ENCODE measurements around the gene PXK.

PXK gene

DNA sequence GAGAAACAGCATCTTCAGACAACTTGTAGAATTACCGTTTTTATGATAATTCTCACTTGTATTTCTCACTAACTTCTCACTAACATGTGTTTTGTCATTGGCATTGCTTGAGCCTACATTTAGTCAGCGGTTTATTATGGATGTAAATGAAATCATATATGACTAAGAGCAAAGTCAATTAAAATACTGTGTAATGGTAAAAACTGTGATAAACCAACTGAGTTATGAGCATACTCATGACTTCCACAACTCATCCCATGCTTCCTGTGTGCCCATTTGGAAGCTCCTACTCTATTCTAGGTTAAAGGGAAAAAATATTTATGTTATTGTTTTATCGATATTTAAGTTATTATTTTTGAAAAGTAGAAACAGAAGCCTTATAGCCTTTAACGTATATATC, 12.8 kb downstream of the PXK start:
- POLR2A ChIA-PET (ENCODE audit: low non-redundant PET), result no interaction called here
- no peak overlapping the region for H3K27ac ChIP-seq
- DNase-seq (ENCODE audit: low spot score), result no peak
- TF ChIP-seq CTCF (conservative IDR thresholded peaks at IDR 0.05; ENCODE audit: low read depth), result no peak
- CTCF ChIA-PET, result no interaction called here

GRCh38 chr3:58346368-58346767, 13.7 kb downstream of the PXK start:
- no peak for TF ChIP-seq CTCF (conservative IDR thresholded peaks at IDR 0.05; ENCODE audit: low read depth)
- no peak overlapping the region for H3K27ac ChIP-seq
- POLR2A ChIA-PET (ENCODE audit: low non-redundant PET), result no interaction called here
- DNase-seq (ENCODE audit: low spot score), result no peak
- CTCF ChIA-PET, result no interaction called here

DNA sequence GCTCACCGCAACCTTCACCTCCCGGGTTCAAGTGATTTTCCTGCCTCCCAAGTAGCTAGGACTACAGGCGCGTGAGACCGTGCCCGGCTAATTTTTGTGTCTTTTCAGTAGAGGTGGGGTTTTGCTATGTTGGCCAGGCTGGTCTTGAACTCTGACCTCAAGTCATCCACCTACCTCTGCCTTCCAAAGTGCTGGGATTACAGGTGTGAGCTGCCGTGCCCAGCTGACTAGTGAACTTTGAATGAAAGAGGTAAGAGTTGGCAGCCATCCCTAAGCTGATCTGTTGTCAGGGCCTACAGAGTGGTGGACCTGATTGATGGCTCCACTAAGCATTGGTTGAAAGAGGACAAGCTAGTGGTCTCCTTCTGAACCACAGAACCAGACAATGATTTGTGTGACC, 15.3 kb downstream of the PXK start:
- TF ChIP-seq CTCF (conservative IDR thresholded peaks at IDR 0.05; ENCODE audit: low read depth), result no peak
- DNase-seq (ENCODE audit: low spot score), result no peak
- POLR2A ChIA-PET (ENCODE audit: low non-redundant PET), result no interaction called here
- CTCF ChIA-PET, result no interaction called here
- no peak overlapping the region for H3K27ac ChIP-seq

GRCh38 chr3:58349792-58350626, 17.3 kb downstream of the PXK start:
- ChIA-PET POLR2A (ENCODE audit: low non-redundant PET) (no interaction called here), CTCF (interaction anchor here (0.8 kb wide), 1 partner anchor 29 kb away, joined by 3 read pairs; no protein-coding TSS in a partner anchor)
- H3K27ac ChIP-seq, result no peak overlapping the region
- no peak for TF ChIP-seq CTCF (conservative IDR thresholded peaks at IDR 0.05; ENCODE audit: low read depth)
- DNase-seq (ENCODE audit: low spot score), result no peak

DNA sequence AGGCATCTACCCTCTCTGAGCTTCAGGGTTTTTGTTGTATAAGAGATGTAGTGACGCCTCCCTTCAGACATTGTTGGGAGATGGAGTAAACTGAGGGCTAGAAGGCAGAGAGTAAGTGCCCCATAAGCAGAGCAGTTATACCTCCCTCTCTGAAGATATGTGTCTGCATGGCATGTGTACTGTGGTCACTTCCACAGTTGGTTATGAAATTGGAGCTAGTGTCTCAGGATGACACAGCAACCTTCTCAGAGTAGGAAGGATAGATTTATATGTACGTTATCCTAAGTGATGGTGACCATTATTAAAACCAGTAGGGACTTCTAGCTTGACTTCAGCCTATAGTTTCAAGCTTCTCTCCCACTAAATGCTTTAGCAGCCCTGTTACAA, 17.9 kb downstream of the PXK start:
- ChIA-PET CTCF (interaction anchor here (0.5 to 0.8 kb wide), 2 partner anchors 30 to 173 kb away, joined by 3 read pairs; no protein-coding TSS in a partner anchor), POLR2A (ENCODE audit: low non-redundant PET) (no interaction called here)
- DNase-seq (ENCODE audit: low spot score), result no peak
- no peak for TF ChIP-seq CTCF (conservative IDR thresholded peaks at IDR 0.05; ENCODE audit: low read depth)
- no peak overlapping the region for H3K27ac ChIP-seq

GRCh38 chr3:58351920-58352319, 19.2 kb downstream of the PXK start:
- no peak for DNase-seq (ENCODE audit: low spot score)
- ChIA-PET POLR2A (ENCODE audit: low non-redundant PET) (no interaction called here), CTCF (interaction anchor here (0.6 kb wide), 1 partner anchor 38 kb away, joined by 3 read pairs; no protein-coding TSS in a partner anchor)
- TF ChIP-seq CTCF (conservative IDR thresholded peaks at IDR 0.05; ENCODE audit: low read depth), result no peak
- H3K27ac ChIP-seq, result no peak overlapping the region

Measured in RWPE1 (cell line).